Urinary bladder (tissue), 4 donors: ENCODE results near the gene GAPDH. TPM values are rescaled to one million over a fixed set of nuclear protein-coding genes. Genes with fewer than 3 reads are reported as not detected.
"Not testable (repeated sequence)": the region's sequence is repeated elsewhere in the genome, so short reads cannot be mapped to it uniquely, and the experiment has no call there.

Experiments
- DNase-seq: peaks from one replicate; pipeline ENCODE4 v3.0.0-alpha.2; 2015; ENCODE audit errors: extremely low spot score
- H3K27ac ChIP-seq: one replicate; pipeline ENCODE4 v1.5.1; 2013; ENCODE audit warnings: low read depth, mild to moderate bottlenecking, moderate library complexity
- H3K36me3 ChIP-seq: one replicate; pipeline ENCODE4 v1.6.1; 2013; ENCODE audit warnings: mild to moderate bottlenecking, moderate library complexity; ENCODE audit not compliant: insufficient read depth
- H3K4me1 ChIP-seq: one replicate; pipeline ENCODE4 v1.6.1; 2013; ENCODE audit warnings: mild to moderate bottlenecking, moderate library complexity; ENCODE audit not compliant: insufficient read depth
- H3K4me3 ChIP-seq: one replicate; pipeline ENCODE4 v1.5.1; 2013; ENCODE audit warnings: low read depth, low read length
- WGBS: extraction: QIAGEN DNeasy Blood & Tissue Kit; methylation state at CpG from one replicate; pipeline ENCODE4 v1.1.7; 2013; 5-methylcytosine and 5-hydroxymethylcytosine counted together
- polyA plus RNA-seq: library from polyadenylated mRNA; stranded (reverse); fragments of 200-250 nt; gene quantifications from one replicate; pipeline ENCODE4 v1.2.3, GENCODE V29; 2013
- total RNA-seq: library from RNA; depleted of rRNA; stranded (reverse); fragments of >200 nt; gene quantifications from one replicate; pipeline ENCODE4 v1.2.3, GENCODE V29; 2014
- donor health status: healthy with polysubstance abuse.
- donor health status: healthy.

The GAPDH gene
- total and polyA plus RNA-seq, 2 donors = 1,141 to 3,231 TPM

DNA sequence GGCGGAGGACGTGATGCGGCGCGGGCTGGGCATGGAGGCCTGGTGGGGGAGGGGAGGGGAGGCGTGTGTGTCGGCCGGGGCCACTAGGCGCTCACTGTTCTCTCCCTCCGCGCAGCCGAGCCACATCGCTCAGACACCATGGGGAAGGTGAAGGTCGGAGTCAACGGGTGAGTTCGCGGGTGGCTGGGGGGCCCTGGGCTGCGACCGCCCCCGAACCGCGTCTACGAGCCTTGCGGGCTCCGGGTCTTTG, 303 bp downstream of the GAPDH start:
- Histone ChIP-seq H3K4me1 (no peaks in the 10 kb centered on the region), H3K27ac (peak overlapping the region; percentile 93), H3K36me3 (no peaks in the 10 kb centered on the region), H3K4me3 (peak overlapping the region; percentile 83)
- WGBS = 0% methylated on average over 23 of the region's 25 CpGs
- no peak for DNase-seq

DNA sequence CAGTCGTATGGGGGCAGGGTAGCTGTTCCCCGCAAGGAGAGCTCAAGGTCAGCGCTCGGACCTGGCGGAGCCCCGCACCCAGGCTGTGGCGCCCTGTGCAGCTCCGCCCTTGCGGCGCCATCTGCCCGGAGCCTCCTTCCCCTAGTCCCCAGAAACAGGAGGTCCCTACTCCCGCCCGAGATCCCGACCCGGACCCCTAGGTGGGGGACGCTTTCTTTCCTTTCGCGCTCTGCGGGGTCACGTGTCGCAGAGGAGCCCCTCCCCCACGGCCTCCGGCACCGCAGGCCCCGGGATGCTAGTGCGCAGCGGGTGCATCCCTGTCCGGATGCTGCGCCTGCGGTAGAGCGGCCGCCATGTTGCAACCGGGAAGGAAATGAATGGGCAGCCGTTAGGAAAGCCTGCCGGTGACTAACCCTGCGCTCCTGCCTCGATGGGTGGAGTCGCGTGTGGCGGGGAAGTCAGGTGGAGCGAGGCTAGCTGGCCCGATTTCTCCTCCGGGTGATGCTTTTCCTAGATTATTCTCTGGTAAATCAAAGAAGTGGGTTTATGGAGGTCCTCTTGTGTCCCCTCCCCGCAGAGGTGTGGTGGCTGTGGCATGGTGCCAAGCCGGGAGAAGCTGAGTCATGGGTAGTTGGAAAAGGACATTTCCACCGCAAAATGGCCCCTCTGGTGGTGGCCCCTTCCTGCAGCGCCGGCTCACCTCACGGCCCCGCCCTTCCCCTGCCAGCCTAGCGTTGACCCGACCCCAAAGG, 804 bp downstream of the GAPDH start:
- DNase-seq = no peak
- peak overlapping the region; percentile 83 for H3K4me3 ChIP-seq
- no peaks in the 10 kb centered on the region for H3K4me1 ChIP-seq
- WGBS = under 1% methylated on average over 52 of the region's 52 CpGs
- H3K27ac ChIP-seq = peak overlapping the region; percentile 93
- no peaks in the 10 kb centered on the region for H3K36me3 ChIP-seq

DNA sequence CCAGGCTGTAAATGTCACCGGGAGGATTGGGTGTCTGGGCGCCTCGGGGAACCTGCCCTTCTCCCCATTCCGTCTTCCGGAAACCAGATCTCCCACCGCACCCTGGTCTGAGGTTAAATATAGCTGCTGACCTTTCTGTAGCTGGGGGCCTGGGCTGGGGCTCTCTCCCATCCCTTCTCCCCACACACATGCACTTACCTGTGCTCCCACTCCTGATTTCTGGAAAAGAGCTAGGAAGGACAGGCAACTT, 1.3 kb downstream of the GAPDH start:
- Histone ChIP-seq H3K4me1 (no peaks in the 10 kb centered on the region), H3K36me3 (no peaks in the 10 kb centered on the region), H3K4me3 (peak overlapping the region; percentile 83), H3K27ac (peak overlapping the region; percentile 74)
- no peak for DNase-seq
- WGBS = 4% methylated on average over 6 of the region's 6 CpGs

DNA sequence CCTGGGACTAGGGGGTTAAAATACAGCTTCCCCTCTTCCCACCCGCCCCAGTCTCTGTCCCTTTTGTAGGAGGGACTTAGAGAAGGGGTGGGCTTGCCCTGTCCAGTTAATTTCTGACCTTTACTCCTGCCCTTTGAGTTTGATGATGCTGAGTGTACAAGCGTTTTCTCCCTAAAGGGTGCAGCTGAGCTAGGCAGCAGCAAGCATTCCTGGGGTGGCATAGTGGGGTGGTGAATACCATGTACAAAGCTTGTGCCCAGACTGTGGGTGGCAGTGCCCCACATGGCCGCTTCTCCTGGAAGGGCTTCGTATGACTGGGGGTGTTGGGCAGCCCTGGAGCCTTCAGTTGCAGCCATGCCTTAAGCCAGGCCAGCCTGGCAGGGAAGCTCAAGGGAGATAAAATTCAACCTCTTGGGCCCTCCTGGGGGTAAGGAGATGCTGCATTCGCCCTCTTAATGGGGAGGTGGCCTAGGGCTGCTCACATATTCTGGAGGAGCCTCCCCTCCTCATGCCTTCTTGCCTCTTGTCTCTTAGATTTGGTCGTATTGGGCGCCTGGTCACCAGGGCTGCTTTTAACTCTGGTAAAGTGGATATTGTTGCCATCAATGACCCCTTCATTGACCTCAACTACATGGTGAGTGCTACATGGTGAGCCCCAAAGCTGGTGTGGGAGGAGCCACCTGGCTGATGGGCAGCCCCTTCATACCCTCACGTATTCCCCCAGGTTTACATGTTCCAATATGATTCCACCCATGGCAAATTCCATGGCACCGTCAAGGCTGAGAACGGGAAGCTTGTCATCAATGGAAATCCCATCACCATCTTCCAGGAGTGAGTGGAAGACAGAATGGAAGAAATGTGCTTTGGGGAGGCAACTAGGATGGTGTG, 1.9 kb downstream of the GAPDH start:
- Histone ChIP-seq H3K4me1 (no peaks in the 10 kb centered on the region), H3K36me3 (no peaks in the 10 kb centered on the region), H3K4me3 (peak overlapping the region; percentile 83), H3K27ac (peak overlapping the region; percentile 13)
- WGBS = 47% methylated on average over 10 of the region's 10 CpGs
- DNase-seq = no peak

DNA sequence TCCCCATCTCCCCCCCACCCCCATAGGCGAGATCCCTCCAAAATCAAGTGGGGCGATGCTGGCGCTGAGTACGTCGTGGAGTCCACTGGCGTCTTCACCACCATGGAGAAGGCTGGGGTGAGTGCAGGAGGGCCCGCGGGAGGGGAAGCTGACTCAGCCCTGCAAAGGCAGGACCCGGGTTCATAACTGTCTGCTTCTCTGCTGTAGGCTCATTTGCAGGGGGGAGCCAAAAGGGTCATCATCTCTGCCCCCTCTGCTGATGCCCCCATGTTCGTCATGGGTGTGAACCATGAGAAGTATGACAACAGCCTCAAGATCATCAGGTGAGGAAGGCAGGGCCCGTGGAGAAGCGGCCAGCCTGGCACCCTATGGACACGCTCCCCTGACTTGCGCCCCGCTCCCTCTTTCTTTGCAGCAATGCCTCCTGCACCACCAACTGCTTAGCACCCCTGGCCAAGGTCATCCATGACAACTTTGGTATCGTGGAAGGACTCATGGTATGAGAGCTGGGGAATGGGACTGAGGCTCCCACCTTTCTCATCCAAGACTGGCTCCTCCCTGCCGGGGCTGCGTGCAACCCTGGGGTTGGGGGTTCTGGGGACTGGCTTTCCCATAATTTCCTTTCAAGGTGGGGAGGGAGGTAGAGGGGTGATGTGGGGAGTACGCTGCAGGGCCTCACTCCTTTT, 2.7 kb downstream of the GAPDH start:
- Histone ChIP-seq H3K4me1 (no peaks in the 10 kb centered on the region), H3K4me3 (no peak overlapping the region), H3K27ac (peak overlapping the region; percentile 80), H3K36me3 (no peaks in the 10 kb centered on the region)
- WGBS = 68% methylated on average over 19 of the region's 19 CpGs
- DNase-seq = no peak

DNA sequence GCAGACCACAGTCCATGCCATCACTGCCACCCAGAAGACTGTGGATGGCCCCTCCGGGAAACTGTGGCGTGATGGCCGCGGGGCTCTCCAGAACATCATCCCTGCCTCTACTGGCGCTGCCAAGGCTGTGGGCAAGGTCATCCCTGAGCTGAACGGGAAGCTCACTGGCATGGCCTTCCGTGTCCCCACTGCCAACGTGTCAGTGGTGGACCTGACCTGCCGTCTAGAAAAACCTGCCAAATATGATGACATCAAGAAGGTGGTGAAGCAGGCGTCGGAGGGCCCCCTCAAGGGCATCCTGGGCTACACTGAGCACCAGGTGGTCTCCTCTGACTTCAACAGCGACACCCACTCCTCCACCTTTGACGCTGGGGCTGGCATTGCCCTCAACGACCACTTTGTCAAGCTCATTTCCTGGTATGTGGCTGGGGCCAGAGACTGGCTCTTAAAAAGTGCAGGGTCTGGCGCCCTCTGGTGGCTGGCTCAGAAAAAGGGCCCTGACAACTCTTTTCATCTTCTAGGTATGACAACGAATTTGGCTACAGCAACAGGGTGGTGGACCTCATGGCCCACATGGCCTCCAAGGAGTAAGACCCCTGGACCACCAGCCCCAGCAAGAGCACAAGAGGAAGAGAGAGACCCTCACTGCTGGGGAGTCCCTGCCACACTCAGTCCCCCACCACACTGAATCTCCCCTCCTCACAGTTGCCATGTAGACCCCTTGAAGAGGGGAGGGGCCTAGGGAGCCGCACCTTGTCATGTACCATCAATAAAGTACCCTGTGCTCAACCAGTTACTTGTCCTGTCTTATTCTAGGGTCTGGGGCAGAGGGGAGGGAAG, 3.5 kb downstream of the GAPDH start:
- DNase-seq, H3K36me3 ChIP-seq, H3K4me1 ChIP-seq, H3K4me3 ChIP-seq: not testable (repeated sequence)
- peak overlapping the region; percentile 80 for H3K27ac ChIP-seq
- 35% methylated on average over 17 of the region's 17 CpGs for WGBS

DNA sequence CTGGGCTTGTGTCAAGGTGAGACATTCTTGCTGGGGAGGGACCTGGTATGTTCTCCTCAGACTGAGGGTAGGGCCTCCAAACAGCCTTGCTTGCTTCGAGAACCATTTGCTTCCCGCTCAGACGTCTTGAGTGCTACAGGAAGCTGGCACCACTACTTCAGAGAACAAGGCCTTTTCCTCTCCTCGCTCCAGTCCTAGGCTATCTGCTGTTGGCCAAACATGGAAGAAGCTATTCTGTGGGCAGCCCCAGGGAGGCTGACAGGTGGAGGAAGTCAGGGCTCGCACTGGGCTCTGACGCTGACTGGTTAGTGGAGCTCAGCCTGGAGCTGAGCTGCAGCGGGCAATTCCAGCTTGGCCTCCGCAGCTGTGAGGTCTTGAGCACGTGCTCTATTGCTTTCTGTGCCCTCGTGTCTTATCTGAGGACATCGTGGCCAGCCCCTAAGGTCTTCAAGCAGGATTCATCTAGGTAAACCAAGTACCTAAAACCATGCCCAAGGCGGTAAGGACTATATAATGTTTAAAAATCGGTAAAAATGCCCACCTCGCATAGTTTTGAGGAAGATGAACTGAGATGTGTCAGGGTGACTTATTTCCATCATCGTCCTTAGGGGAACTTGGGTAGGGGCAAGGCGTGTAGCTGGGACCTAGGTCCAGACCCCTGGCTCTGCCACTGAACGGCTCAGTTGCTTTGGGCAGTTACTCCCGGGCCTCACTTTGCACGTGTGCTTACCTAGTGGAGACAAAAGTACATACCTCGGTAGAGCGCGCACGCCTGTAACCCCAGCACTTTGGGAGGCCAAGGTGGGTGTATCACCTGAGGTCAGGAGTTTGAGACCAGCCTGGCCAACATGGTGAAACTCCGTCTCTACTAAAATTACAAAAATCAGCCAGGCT, 4.3 kb downstream of the GAPDH start:
- no peaks in the 10 kb centered on the region for H3K36me3 ChIP-seq
- WGBS = 65% methylated on average over 24 of the region's 24 CpGs
- H3K27ac ChIP-seq = no peak overlapping the region
- DNase-seq = no peak
- no peaks in the 10 kb centered on the region for H3K4me1 ChIP-seq
- no peak overlapping the region for H3K4me3 ChIP-seq

DNA sequence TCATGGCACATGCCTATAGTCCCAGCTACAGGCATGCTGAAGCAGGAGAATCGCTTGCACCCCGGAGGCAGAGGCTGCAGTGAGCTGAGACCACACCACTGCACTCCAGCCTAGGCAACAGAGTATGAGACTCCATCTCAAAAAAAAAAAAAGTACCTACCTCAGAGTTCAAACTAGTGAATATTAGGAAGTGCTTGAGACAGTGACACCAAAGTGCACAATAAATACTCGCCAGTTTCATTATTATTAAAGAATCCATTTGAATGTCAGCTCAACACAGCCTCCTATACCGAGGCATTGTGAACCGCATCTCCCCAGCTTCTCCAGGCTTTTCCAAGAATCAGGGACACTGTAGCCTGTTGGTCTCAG, 5.0 kb downstream of the GAPDH start:
- no peak for DNase-seq
- Histone ChIP-seq H3K4me1 (no peaks in the 10 kb centered on the region), H3K27ac (no peak overlapping the region), H3K36me3 (no peaks in the 10 kb centered on the region), H3K4me3 (no peak overlapping the region)
- 82% methylated on average over 5 of the region's 5 CpGs for WGBS

DNA sequence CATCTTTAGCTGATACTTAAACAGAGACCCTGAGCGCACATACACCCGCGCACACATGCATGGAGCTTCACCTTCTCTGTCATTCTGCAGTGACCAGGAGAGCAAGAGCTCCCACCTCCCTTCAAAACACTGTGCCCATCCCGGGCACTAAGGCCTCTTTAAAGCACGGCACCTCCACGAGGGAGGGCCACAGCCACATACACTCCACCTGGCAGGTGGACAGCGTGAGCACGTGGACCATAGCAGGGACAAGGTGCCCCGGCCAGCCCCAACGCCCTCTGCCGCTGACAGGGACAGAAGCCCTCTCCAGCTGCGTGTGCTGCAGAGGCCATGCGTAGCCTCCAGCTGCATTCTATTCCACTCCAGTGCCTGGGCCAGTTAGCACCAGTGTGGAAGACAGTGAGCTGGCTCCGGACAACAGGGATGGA, 5.4 kb downstream of the GAPDH start:
- 59% methylated on average over 14 of the region's 14 CpGs for WGBS
- no peak for DNase-seq
- no peaks in the 10 kb centered on the region for H3K4me1 ChIP-seq
- no peak overlapping the region for H3K4me3 ChIP-seq
- H3K36me3 ChIP-seq = no peaks in the 10 kb centered on the region
- H3K27ac ChIP-seq = no peak overlapping the region

DNA sequence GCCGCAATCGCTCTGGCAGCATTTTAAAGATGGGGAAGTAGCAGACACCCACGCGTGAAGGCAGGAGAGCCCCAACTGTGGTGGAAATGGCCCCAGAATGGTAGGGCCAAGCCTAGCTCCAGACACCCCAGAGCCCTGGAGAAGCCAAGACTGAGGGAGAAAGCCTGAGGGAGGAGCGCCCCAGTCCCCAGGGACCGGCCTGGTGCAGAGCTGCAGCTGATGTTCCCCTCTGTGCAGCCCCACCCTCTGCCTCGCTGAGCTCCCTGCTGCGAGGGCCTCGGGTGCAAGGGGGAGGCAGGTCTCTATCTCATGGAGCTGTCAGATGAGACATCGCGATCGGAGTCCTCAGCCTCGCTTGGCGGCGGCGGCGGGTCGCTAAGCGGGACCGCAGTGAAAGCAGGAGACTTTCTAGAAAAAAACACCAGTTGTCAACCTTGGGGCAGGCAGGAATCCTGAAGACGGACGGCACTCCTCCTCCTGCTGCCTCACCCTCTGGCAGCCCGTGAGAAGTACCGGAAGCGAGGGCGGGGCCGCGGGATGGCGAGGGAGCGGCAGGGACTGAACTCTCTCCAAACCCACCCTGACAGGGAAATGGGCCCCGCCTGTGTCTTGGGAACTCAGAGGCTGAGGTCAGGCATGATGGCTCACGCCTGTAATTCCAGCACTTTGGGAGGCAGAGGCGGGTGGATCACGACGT, 6.0 kb downstream of the GAPDH start:
- Histone ChIP-seq H3K27ac (peak overlapping the region; percentile 70), H3K4me3 (no peak overlapping the region), H3K36me3 (no peaks in the 10 kb centered on the region), H3K4me1 (no peaks in the 10 kb centered on the region)
- peak; percentile 83 for DNase-seq
- 11% methylated on average over 35 of the region's 35 CpGs for WGBS

DNA sequence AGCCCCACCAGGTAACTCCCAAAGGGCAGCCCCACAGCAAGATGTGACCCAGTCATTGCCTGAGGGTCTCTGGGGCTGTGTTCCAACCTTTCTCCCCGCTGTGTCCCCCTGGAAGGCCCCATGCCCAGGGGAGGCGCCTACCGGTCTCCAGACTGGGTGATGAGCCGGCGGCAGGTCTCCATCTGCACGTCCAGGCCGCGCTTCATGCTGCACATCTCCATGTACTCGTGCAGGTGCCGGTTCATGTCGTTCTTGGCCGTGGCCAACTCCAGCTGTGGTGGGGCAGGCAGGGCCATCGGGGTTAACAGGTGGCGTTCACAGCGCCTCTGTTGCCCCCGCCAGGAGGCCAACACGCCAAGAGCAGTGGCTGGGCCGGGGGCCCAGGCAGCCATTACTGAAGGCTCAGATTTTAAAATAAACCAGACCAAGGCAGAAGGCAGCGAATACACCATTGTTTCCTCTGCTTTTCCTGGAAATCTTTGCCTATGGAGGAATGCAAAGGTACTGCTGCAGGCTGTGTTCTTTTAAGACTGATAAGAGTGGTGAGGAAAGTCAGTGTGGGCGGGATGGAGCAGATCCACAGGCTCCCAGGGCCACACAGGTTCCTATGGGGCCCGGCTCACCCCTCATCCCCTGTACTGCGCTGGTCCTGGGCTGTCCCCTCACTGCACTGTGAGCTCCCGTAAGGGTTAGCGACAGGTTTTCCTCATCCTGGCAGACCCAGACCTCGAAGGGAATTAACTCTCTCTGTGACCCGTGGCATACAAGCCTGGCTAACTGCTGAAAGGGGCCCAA, 7.3 kb downstream of the GAPDH start:
- Histone ChIP-seq H3K36me3 (no peaks in the 10 kb centered on the region), H3K27ac (peak overlapping the region; percentile 33), H3K4me3 (no peak overlapping the region), H3K4me1 (no peaks in the 10 kb centered on the region)
- 87% methylated on average over 26 of the region's 26 CpGs for WGBS
- DNase-seq = no peak
